HL-60/S4 (cell line): ENCODE measurements around the gene PRSS8.
"Not testable (repeated sequence)": the region's sequence is repeated elsewhere in the genome, so short reads cannot be mapped to it uniquely, and the experiment has no call there.

Source experiments
- in situ Hi-C: fragments of 300-500 bp; cut with MboI; formaldehyde crosslinking; loops from 2 replicates; pipeline ENCODE4 v1.14.3; 2022; ENCODE audit warnings: low sequenced_read_pairs

Gene PRSS8

DNA sequence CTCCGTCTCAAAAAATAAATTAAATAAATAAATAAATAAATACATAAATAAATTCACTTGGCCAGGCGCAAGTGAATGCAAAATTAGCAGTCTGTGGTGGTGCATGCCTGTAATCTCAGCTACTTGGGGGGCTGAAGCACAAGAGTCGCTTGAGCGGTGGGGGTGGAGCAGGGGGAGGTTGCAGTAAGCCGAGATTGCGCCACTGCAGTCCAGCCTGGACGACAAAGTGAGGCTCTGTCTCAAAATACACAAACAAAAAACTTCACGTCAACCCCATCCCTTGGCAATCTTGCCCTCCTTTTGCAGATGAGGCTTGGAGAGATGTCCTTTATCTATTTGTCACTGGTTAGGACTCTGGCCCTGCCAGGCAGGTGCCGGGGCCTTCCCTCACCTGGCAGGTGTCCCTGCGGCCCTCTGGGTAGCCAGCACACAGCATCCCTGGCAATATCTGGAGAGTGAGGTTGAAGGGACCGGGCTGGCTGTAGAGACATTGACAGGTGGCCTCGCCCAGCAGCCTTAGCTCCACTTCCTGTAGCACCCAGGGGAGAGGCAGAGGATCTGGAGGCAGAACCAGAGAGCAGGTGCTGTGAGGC is 10.0 kb upstream of the PRSS8 start:
- in situ Hi-C loops = no loop called here

DNA sequence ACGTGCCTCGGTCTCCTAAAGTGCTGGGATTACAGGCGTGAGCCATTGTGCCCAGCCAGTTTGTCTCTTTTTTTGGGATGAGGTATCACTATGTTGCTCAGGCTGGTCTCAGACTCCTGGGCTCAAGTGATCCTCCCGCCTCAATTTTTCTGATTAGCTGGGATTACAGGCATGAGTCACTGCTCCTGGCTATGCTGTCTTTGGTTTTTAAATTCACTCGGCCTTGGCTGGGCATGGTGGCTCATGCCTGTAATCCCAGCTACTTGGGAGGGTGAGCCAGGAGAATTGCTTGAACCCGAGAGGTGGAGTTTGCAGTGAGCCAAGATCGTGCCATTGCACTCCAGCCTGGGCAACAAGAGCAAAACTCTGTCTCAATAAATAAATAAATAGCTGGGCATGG is 8.9 kb upstream of the PRSS8 start:
- in situ Hi-C loops = not testable (repeated sequence)

DNA sequence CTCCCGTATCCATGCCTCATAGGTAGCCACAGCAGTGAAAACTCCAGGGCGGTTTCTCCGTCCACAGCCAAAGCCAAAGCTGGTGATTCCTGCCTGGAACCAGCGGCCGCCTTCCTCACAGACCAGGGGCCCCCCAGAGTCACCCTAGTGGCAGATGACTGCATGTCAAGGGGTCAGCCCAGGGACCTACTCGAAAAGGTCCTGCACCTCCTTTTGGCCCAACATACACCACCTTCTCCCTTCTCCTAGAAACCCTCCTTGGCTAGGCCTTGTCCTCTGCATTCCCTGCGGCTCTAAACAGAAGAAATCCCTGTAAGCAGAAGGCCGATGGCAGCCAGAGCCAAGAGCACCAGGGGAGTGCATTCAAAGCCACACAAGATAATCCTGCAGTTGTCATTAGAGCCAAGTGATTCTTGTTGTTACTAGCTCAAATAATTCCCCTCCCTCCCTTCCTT is 8.2 kb upstream of the PRSS8 start:
- in situ Hi-C loops = no loop called here

- in situ Hi-C loops = no loop called here
Observed at GRCh38 chr16:31143011-31143693, 7.6 kb upstream of the PRSS8 start.

GRCh38 chr16:31142109-31143010 is 6.8 kb upstream of the PRSS8 start:
- in situ Hi-C loops = no loop called here

DNA sequence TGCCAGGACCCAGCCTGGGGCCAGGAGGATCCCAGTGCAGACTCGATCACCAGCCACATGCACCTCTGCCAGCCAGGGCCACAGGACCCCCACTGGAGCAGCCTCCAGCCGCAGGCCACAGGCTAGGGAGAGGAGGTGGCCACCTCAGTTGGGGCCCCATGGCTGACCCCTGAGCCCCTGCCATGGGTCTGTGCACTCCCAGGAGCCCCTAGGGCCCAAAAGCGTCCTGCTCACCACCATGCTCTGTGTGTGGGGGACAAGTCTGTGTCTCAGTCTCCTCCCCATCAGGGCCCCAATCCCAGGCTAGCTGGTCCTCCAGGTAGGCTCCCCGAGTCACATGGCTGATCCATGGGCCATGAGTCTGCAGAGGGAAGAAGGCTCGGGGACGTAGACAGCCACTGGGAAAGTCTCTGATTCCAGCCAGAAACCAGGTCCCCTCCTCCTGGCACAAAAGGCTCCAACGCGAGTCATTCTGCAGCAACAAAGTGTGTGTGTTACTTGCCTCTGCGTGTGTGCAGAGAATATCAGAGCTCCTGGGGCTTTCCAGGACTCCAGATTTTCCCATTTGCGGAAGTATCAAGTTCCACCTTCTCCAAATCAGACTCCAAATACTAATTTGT is 6.1 kb upstream of the PRSS8 start:
- in situ Hi-C loops = no loop called here

GRCh38 chr16:31141071-31141469 is 5.5 kb upstream of the PRSS8 start:
- in situ Hi-C loops = not testable (repeated sequence)

GRCh38 chr16:31138621-31139578 is 3.4 kb upstream of the PRSS8 start:
- in situ Hi-C loops = no loop called here

GRCh38 chr16:31136822-31137499 is 1.4 kb upstream of the PRSS8 start:
- in situ Hi-C loops = not testable (repeated sequence)

DNA sequence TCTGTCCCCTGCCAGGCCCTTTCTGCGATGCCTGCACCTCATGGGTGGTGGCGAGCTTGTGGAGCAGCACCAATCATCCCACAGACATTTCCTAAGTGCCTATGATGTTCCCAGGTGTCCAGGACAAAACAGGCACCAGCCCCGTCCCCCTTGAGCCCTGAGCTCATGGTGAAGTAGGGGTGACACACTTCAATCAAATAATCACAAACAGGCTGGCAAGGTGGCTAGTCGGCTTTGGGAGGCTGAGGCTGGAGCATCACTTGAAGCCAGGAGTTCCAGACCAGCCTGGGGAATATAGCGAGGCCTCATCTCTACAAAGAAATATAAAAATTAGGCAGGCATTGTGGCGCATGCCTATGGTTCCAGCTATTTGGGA is 748 bp upstream of the PRSS8 start:
- in situ Hi-C loops = no loop called here

DNA sequence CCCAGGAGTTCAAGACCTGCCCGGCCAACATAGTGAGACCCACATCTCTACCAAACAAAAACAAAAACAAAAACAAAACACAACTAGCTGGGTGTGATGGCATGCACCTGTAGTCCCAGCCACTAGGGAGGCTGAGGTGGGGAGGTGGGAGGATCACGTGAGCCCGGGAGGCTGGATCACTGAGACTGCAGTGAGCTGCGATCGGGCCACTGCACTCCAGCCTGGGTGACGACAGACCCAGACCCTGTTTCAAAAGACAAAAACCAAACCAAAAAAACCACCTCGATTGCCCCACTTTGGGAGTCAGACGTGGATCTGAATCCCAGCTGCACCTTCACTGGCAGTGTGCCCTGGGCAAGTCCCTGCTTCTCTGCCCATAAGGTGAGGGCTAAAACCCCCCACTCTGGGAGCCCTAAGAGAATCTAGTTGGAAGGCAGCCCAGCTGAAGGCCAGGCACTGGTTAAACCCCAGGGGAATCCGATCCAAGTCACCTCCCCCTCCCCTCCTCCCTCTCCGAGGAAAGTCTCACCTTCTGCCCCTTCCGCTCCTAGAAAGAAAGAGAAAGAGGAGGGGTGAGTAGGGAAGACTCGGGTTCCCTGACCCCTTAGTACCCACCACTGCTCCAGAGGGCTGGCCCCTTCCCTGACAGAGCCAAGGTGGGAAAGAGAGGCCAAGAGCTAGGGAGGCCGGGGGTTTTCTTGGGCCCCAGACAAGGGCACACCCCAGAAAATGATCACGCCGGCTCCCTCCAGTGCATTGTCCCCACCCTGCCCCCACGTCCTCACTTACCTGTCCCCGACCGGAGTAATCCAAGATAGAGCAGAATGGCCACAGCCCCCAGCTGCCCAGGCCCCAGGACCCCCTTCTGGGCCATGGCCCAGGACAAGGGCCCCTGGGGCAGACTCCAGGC is 647 bp downstream of the PRSS8 start:
- in situ Hi-C loops = no loop called here

DNA sequence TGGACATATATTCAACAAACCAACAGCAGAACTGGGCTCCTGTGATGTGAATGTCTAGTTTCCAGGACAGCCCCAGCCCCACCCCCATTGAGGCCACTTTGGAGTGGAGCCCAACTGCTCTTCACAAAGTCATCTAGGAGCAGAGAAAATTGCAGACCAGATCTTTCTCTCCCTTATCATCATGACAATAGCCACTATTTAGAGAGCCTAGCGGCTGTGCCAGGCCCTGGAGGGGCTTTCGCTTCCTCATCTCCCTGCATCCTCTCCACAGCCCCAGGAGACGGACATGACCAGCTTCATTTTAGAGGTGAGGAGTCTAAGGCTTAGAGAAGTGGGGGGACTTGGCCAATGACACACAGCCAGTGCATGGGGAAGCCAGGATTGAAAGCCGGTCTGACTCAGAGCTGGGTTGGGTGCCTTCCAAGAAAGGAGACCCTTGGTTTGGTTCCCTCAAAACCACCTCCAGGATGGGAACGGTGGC is 1.4 kb downstream of the PRSS8 start:
- in situ Hi-C loops = no loop called here

- in situ Hi-C loops = no loop called here
Observed at GRCh38 chr16:31133046-31133501, 2.5 kb downstream of the PRSS8 start.

DNA sequence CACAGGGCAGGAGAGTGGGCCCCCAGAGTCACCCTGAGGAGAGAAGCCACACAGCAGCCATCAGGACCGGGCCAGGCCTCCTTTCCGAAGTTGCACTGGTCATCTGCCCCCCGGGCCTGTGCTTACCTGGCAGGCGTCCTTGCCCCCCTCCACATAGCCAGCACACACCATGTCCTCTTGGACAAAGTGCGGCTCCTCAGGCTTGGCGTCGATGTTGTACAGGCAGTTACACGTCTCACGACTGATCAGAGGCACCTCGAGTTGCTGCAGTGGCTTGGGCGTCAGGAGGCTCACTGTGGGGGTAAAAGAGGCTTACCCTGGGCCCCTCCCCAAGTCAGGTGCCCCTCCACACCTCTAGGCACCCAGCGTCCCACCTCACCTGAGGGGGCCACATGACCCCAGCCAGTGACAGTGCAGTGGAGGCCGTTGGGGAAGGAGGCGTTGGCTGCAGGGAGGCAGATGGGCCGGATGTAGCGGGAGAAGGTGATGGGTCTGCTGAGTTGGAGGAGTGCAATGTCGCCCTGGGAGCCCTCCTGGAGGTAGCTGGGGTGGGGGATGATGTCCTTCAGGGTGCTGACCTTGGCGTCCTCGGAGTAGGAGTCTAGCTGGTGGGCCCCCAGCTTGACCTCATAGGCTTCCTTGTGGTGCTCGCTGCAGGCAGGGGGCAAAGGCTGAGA is 3.1 kb downstream of the PRSS8 start:
- in situ Hi-C loops = no loop called here

GRCh38 chr16:31131841-31132271 is 3.7 kb downstream of the PRSS8 start:
- in situ Hi-C loops = no loop called here

DNA sequence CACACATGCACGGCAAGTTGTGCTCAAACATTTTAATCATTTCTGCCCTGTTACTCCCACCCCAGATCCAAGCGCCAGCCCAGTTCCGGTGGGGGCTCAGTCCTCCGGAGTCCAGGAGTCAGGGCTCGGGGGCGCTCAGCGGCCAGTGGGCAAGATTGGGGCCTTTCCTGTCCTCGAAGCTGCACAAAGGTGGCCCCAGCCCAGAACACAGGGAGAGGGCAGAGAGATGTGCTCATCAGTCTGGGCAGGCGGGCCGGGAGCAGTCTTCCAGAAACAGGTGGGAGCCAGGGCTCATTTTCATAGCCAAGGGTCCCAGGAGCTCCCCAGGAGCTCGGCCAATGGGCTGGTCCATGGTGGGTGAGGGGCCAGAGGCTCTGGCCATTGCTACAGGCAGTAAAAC is 4.1 kb downstream of the PRSS8 start:
- in situ Hi-C loops = no loop called here

GRCh38 chr16:31130899-31131298 is 4.6 kb downstream of the PRSS8 start:
- in situ Hi-C loops = no loop called here
